Cardiac fibroblast (primary cell): ENCODE data around the gene NLGN3.

Experiments used
- DNase-seq, 2 donors: peaks; one replicate each; pipeline versions ENCODE4 v3.0.0 to v3.0.0-alpha.2; 2010; ENCODE audit warnings: low read depth in 2 of 2
- H3K4me3 ChIP-seq, 2 donors: replicated peaks in 1 of 2; 1 replicate in 1 of 2; 2 replicates in 1 of 2; pipeline ENCODE4 v1.5.1; 2011; ENCODE audit warnings: low read depth in 2 of 2, low read length in 2 of 2, mild to moderate bottlenecking in 2 of 2, moderate library complexity in 1 of 2
- CTCF ChIP-seq: IDR thresholded peaks from one replicate; pipeline ENCODE4 v1.5.1; 2011; ENCODE audit warnings: low read depth, mild to moderate bottlenecking, low read length, inconsistent platforms

Gene NLGN3

GRCh38 chrX:71107245-71107644 is 37.4 kb upstream of the NLGN3 start:
- DNase-seq, result no peak
- H3K4me3 ChIP-seq, result no peak overlapping the region
- TF ChIP-seq CTCF, result no peak

- no peak for DNase-seq
- no peak for TF ChIP-seq CTCF
- H3K4me3 ChIP-seq, result no peak overlapping the region
Observed at GRCh38 chrX:71107762-71108360, 36.8 kb upstream of the NLGN3 start.

- TF ChIP-seq CTCF, result no peak
- DNase-seq, result no peak
- H3K4me3 ChIP-seq, result no peak overlapping the region
Observed at GRCh38 chrX:71109051-71109450, 35.6 kb upstream of the NLGN3 start.

- TF ChIP-seq CTCF, result no peak
- no peak within 1 kb of the TSS for H3K4me3 ChIP-seq
- no peak for DNase-seq
Observed at GRCh38 chrX:71111141-71111843, 33.3 kb upstream of the NLGN3 start, which contains the start of gene IL2RG. Gene IL2RG, minus strand, starts transcription at chrX:71111577. Its CDS starts 38 bp downstream, at chrX:71111539.

GRCh38 chrX:71111921-71112431 is 32.7 kb upstream of the NLGN3 start:
- no peak overlapping the region for H3K4me3 ChIP-seq
- TF ChIP-seq CTCF, result no peak
- DNase-seq, result no peak

- TF ChIP-seq CTCF, result no peak
- H3K4me3 ChIP-seq, result no peak overlapping the region
Observed at GRCh38 chrX:71117358-71117757, 27.3 kb upstream of the NLGN3 start.

More at GRCh38 chrX:71117358-71117757, 27.3 kb upstream of the NLGN3 start:
- no peak for DNase-seq
